Measurements from ENCODE around the gene MAML1.

MAML1 gene

DNA sequence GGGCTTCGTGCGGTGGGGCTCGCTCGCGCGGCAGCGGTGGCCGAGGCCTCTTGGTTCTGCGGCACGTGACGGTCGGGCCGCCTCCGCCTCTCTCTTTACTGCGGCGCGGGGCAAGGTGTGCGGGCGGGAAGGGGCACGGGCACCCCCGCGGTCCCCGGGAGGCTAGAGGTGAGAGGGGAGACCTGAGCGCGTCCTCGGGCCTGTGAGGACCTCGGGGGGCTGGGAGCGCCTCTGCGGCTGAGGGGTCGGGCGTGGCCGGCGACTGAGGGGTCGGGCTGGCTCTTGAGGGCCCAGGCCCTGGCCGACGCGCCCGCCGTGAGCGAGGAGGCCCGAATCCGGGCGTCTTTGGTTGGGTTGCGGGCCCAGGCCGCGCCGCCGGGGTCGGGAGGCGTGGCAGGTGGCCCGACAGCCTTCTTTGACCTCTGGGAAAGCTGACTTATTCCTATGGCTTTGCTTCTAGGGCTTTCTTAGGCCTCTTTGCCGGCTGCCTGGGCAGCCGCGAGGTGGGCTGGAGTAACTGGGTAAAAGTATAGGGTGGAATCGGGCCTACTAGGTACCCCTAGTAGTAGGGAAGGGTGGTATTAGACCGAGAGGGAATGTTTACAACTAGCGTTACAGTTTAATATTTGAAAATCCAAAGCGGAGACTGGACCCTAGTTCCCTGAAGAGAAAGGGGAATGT lies 33.5 kb upstream of the MAML1 start, which contains the start of gene CANX:
Gene CANX (plus strand): TSS at position 33 of the 681 bp plus-strand sequence. CDS start 6,715 bp downstream, outside the sequence.
- TF ChIP-seq, protein P1, sequence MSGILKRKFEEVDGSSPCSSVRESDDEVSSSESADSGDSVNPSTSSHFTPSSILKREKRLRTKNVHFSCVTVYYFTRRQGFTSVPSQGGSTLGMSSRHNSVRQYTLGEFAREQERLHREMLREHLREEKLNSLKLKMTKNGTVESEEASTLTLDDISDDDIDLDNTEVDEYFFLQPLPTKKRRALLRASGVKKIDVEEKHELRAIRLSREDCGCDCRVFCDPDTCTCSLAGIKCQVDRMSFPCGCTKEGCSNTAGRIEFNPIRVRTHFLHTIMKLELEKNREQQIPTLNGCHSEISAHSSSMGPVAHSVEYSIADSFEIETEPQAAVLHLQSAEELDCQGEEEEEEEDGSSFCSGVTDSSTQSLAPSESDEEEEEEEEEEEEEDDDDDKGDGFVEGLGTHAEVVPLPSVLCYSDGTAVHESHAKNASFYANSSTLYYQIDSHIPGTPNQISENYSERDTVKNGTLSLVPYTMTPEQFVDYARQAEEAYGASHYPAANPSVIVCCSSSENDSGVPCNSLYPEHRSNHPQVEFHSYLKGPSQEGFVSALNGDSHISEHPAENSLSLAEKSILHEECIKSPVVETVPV (CRISPR knock-in tag; IDR thresholded peaks at IDR 0.05), result no peak
- TF ChIP-seq PATZ1 (CRISPR knock-in tag; IDR thresholded peaks at IDR 0.05; ENCODE audit: borderline replicate concordance) (no peak), SNAI2 (CRISPR knock-in tag; IDR thresholded peaks at IDR 0.05) (no peak), ZNF8 (CRISPR knock-in tag; IDR thresholded peaks at IDR 0.05) (no peak), ZFP30 (CRISPR knock-in tag; IDR thresholded peaks at IDR 0.05) (no peak), CSDC2 (CRISPR knock-in tag; IDR thresholded peaks at IDR 0.05) (0 out of 2 replicates have a peak, but pooled peaks have one; percentile 19)
- TF ChIP-seq, protein P2, sequence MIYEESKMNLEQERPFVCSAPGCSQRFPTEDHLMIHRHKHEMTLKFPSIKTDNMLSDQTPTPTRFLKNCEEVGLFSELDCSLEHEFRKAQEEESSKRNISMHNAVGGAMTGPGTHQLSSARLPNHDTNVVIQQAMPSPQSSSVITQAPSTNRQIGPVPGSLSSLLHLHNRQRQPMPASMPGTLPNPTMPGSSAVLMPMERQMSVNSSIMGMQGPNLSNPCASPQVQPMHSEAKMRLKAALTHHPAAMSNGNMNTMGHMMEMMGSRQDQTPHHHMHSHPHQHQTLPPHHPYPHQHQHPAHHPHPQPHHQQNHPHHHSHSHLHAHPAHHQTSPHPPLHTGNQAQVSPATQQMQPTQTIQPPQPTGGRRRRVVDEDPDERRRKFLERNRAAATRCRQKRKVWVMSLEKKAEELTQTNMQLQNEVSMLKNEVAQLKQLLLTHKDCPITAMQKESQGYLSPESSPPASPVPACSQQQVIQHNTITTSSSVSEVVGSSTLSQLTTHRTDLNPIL (CRISPR knock-in tag; IDR thresholded peaks at IDR 0.05; ENCODE audit: low read depth), result no peak
- TF ChIP-seq, protein P3, sequence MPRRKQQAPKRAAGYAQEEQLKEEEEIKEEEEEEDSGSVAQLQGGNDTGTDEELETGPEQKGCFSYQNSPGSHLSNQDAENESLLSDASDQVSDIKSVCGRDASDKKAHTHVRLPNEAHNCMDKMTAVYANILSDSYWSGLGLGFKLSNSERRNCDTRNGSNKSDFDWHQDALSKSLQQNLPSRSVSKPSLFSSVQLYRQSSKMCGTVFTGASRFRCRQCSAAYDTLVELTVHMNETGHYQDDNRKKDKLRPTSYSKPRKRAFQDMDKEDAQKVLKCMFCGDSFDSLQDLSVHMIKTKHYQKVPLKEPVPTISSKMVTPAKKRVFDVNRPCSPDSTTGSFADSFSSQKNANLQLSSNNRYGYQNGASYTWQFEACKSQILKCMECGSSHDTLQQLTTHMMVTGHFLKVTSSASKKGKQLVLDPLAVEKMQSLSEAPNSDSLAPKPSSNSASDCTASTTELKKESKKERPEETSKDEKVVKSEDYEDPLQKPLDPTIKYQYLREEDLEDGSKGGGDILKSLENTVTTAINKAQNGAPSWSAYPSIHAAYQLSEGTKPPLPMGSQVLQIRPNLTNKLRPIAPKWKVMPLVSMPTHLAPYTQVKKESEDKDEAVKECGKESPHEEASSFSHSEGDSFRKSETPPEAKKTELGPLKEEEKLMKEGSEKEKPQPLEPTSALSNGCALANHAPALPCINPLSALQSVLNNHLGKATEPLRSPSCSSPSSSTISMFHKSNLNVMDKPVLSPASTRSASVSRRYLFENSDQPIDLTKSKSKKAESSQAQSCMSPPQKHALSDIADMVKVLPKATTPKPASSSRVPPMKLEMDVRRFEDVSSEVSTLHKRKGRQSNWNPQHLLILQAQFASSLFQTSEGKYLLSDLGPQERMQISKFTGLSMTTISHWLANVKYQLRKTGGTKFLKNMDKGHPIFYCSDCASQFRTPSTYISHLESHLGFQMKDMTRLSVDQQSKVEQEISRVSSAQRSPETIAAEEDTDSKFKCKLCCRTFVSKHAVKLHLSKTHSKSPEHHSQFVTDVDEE (CRISPR knock-in tag; IDR thresholded peaks at IDR 0.05), result 0 out of 2 replicates have a peak, but pooled peaks have one; percentile 27
- peak; percentile 5 for ATAC-seq

DNA sequence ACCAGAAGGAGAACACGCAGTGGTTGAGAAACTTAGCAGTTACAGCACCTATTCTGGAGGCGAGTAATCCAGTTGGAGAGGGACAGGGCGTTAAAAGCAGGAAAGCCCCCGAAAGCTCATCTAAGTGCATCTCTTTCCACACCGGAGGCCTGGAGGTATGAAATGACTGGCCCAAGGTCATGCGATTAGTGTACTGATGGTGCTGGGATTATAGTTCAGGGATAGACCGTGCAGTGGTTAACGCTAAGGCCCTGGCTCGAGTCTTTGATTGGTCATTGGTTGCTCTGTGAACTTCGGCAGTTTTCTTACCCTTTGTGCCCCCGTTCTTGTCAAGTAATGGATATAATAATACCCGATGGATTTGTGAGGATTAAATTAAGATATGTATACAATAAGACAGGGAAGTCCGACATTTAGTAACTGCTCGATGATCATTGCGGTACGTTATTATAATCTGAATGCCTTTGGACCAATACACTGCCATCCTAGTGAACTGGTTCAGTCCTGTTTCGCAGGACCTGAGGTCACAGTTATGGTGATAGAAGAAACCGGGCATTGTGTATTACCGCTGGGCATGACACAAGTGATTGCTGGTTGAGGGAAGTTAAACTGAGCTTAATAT lies 32.9 kb upstream of the MAML1 start:
- no peak for TF ChIP-seq TCF4 (CRISPR knock-in tag; IDR thresholded peaks at IDR 0.05; ENCODE audit: borderline replicate concordance)
- TF ChIP-seq TOX (CRISPR knock-in tag; IDR thresholded peaks at IDR 0.05; ENCODE audit: borderline replicate concordance), result no peak
- TF ChIP-seq ZNF70 (CRISPR knock-in tag; IDR thresholded peaks at IDR 0.05), result no peak
- no peak for TF ChIP-seq ZC3H10 (CRISPR knock-in tag; IDR thresholded peaks at IDR 0.05)
- TF ChIP-seq OSR1 (CRISPR knock-in tag; IDR thresholded peaks at IDR 0.05), result no peak
- no peak for TF ChIP-seq ARNTL (CRISPR knock-in tag; IDR thresholded peaks at IDR 0.05; ENCODE audit: borderline replicate concordance, low read depth)
- TF ChIP-seq BACH2 (CRISPR knock-in tag; IDR thresholded peaks at IDR 0.05; ENCODE audit: borderline replicate concordance), result no peak
- TF ChIP-seq ISL1 (CRISPR knock-in tag; IDR thresholded peaks at IDR 0.05), result no peak
- no peak for TF ChIP-seq ZNF565 (CRISPR knock-in tag; conservative IDR thresholded peaks at IDR 0.05; ENCODE audit: low read depth)
- no peak for TF ChIP-seq SNAI2 (CRISPR knock-in tag; IDR thresholded peaks at IDR 0.05)
- no peak for TF ChIP-seq ZNF8 (CRISPR knock-in tag; IDR thresholded peaks at IDR 0.05)
- TF ChIP-seq, protein P3 (CRISPR knock-in tag; IDR thresholded peaks at IDR 0.05), result no peak
- no peak for ATAC-seq

GRCh38 chr5:179700401-179700918 lies 32.2 kb upstream of the MAML1 start:
- no peak for ATAC-seq
- TF ChIP-seq GLIS3 (CRISPR knock-in tag; IDR thresholded peaks at IDR 0.05), result no peak
- TF ChIP-seq RARB (CRISPR knock-in tag; IDR thresholded peaks at IDR 0.05), result no peak
- TF ChIP-seq ZC3H10 (CRISPR knock-in tag; IDR thresholded peaks at IDR 0.05), result no peak
- TF ChIP-seq ZNF565 (CRISPR knock-in tag; conservative IDR thresholded peaks at IDR 0.05; ENCODE audit: low read depth), result no peak
- no peak for TF ChIP-seq TOX (CRISPR knock-in tag; IDR thresholded peaks at IDR 0.05; ENCODE audit: borderline replicate concordance)
- TF ChIP-seq ZNF70 (CRISPR knock-in tag; IDR thresholded peaks at IDR 0.05), result no peak
- TF ChIP-seq SNAI2 (CRISPR knock-in tag; IDR thresholded peaks at IDR 0.05), result no peak
- no peak for TF ChIP-seq ARNTL (CRISPR knock-in tag; IDR thresholded peaks at IDR 0.05; ENCODE audit: borderline replicate concordance, low read depth)
- TF ChIP-seq ZFP3 (CRISPR knock-in tag; IDR thresholded peaks at IDR 0.05), result no peak
- no peak for TF ChIP-seq PPARA (CRISPR knock-in tag; IDR thresholded peaks at IDR 0.05; ENCODE audit: borderline replicate concordance)
- TF ChIP-seq ISL1 (CRISPR knock-in tag; IDR thresholded peaks at IDR 0.05), result no peak
- no peak for TF ChIP-seq TCF4 (CRISPR knock-in tag; IDR thresholded peaks at IDR 0.05; ENCODE audit: borderline replicate concordance)
- TF ChIP-seq, protein P3 (CRISPR knock-in tag; IDR thresholded peaks at IDR 0.05), result no peak
- no peak for TF ChIP-seq ZNF8 (CRISPR knock-in tag; IDR thresholded peaks at IDR 0.05)
- TF ChIP-seq BACH2 (CRISPR knock-in tag; IDR thresholded peaks at IDR 0.05; ENCODE audit: borderline replicate concordance), result no peak
- no peak for TF ChIP-seq ESRRG (CRISPR knock-in tag; IDR thresholded peaks at IDR 0.05)

Measured in SK-N-SH treated with all-trans-retinoic acid at 6 μM for 48 hours (cell line).